Placental pericyte (primary cell): ENCODE results near the gene L3MBTL4. TPM values are rescaled to one million over a fixed set of nuclear protein-coding genes. Genes with fewer than 3 reads are reported as not detected.

ENCODE experiments used
- small RNA-seq: library from RNA; depleted of rRNA; stranded (forward); fragments of <200 nt; gene quantifications from one replicate; pipeline ENCODE3, GENCODE V24; 2012; ENCODE audit warnings: low replicate concordance
- total RNA-seq: library from RNA; depleted of rRNA; stranded (reverse); fragments of >200 nt; gene quantifications from 2 replicates; pipeline ENCODE4 v1.2.3, GENCODE V29; 2012

L3MBTL4 gene
- total RNA-seq: not detected in 2 replicates

DNA sequence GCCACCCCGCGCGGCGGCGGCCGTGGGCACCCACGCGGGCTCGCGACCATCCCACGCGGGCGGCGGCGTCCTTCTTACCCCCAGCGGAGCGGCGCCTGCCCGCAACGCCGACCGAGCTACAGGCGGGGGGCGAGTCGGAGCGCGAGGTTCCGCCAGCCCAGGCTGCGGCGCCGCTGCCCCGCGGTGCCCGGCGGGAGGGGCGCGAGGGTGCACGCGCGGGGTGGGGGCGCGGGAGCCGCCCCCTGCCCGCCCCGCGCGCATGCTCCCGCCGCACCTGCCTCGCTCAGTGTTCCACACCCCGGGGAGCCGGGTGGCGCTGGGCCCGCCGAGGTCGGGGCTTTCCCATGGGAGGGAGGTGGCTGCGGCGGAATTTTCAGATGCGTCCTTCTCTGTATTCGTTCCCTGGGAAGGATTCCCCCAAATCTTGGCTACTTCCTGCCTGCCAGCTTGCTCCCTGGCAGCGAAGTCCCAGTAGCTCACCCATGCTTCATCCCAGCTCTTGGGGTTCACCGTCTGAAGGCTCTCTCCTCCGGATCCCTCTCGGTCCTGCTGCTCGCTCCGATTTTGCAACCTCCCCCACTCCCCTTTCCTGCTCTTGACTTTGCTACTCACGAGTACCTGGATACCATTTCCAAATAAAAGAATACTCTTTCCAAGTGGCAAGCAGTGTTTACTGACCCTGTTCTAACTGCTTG is at the start of gene L3MBTL4:
TSS of gene L3MBTL4 (minus strand) at position 189 of the 695 bp plus-strand sequence. CDS start 103,286 bp downstream, outside the sequence.

Small RNA genes within 50 kb of the gene (small RNA-seq; reads per million reads assigned to genes)
- gene RNU5F-3P (not detected), gene RNU6-349P (not detected)
